Measurements from ENCODE around the gene CRIP2. TPM values are rescaled to one million over a fixed set of nuclear protein-coding genes. Genes with fewer than 3 reads are reported as not detected.

CRIP2 gene
- total and polyA plus RNA-seq, 2 of the 13 experiments (the other 11 are each of a cell fraction or from before 2014, with no cell fraction given): 31.6 to 37.9 TPM

DNA sequence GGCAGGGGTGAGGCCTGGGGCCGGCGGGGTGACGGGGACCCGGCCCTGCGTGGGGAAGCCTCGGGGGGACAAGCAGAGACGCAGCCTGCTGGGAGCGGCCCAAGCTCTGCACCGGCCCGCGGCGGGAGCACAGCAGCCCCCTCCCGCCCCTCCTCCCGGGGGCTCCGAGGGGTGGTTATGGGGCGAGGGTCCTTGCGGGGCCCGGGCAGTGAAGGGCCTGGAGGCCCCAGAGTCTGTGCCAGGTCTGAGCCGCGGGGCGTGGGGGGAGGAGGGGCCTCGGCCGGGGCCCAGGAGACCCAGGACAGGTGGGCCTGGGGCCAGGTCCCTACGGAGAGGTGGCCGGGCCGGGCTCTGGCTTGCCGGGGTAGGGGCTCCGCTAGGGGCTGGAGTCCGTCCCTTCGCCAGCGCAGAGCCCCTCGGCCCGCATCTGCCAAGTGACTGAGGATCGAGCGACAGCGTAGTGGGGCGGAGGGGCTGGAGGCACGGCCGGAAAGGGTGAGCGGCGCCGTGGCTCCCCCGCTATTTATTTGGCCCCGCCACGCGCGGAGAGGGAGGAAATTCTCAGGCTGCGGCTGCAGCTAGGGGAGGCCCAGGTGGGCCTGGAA, 52.3 kb downstream of the CRIP2 start (continued):
- peak; percentile 56 for TF ChIP-seq ZFY (CRISPR knock-in tag; IDR thresholded peaks at IDR 0.05)
- no peak for TF ChIP-seq SMARCC2 (IDR thresholded peaks at IDR 0.05)
- 0 out of 2 replicates have a peak, but pooled peaks have one; percentile 23 for TF ChIP-seq ISL2 (CRISPR knock-in tag; IDR thresholded peaks at IDR 0.05)
- peak; percentile 19; the same call in 1 of the 2 replicates for TF ChIP-seq KDM2A (CRISPR knock-in tag; IDR thresholded peaks at IDR 0.05; ENCODE audit: borderline replicate concordance, low read depth)
- TF ChIP-seq, protein P1, sequence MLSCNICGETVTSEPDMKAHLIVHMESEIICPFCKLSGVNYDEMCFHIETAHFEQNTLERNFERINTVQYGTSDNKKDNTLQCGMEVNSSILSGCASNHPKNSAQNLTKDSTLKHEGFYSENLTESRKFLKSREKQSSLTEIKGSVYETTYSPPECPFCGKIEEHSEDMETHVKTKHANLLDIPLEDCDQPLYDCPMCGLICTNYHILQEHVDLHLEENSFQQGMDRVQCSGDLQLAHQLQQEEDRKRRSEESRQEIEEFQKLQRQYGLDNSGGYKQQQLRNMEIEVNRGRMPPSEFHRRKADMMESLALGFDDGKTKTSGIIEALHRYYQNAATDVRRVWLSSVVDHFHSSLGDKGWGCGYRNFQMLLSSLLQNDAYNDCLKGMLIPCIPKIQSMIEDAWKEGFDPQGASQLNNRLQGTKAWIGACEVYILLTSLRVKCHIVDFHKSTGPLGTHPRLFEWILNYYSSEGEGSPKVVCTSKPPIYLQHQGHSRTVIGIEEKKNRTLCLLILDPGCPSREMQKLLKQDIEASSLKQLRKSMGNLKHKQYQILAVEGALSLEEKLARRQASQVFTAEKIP (CRISPR knock-in tag; IDR thresholded peaks at IDR 0.05; ENCODE audit: borderline replicate concordance): no peak
- no peak for TF ChIP-seq RFXANK (CRISPR knock-in tag; IDR thresholded peaks at IDR 0.05)
- TF ChIP-seq IRX3 (CRISPR knock-in tag; IDR thresholded peaks at IDR 0.05; ENCODE audit: borderline replicate concordance, low read depth): no peak
- TF ChIP-seq, protein P2, sequence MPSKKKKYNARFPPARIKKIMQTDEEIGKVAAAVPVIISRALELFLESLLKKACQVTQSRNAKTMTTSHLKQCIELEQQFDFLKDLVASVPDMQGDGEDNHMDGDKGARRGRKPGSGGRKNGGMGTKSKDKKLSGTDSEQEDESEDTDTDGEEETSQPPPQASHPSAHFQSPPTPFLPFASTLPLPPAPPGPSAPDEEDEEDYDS (CRISPR knock-in tag; IDR thresholded peaks at IDR 0.05): no peak
- TF ChIP-seq TGIF2 (CRISPR knock-in tag; IDR thresholded peaks at IDR 0.05): no peak
- no peak for TF ChIP-seq LCORL (IDR thresholded peaks at IDR 0.05)
- TF ChIP-seq LCORL (CRISPR knock-in tag; IDR thresholded peaks at IDR 0.05): 0 out of 2 replicates have a peak, but pooled peaks have one; percentile 23
- TF ChIP-seq, protein P3, sequence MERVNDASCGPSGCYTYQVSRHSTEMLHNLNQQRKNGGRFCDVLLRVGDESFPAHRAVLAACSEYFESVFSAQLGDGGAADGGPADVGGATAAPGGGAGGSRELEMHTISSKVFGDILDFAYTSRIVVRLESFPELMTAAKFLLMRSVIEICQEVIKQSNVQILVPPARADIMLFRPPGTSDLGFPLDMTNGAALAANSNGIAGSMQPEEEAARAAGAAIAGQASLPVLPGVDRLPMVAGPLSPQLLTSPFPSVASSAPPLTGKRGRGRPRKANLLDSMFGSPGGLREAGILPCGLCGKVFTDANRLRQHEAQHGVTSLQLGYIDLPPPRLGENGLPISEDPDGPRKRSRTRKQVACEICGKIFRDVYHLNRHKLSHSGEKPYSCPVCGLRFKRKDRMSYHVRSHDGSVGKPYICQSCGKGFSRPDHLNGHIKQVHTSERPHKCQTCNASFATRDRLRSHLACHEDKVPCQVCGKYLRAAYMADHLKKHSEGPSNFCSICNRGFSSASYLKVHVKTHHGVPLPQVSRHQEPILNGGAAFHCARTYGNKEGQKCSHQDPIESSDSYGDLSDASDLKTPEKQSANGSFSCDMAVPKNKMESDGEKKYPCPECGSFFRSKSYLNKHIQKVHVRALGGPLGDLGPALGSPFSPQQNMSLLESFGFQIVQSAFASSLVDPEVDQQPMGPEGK (CRISPR knock-in tag; IDR thresholded peaks at IDR 0.05): 0 out of 2 replicates have a peak, but pooled peaks have one; percentile 11
- no peak for TF ChIP-seq KDM4B (CRISPR knock-in tag; IDR thresholded peaks at IDR 0.05)
- 0 out of 2 replicates have a peak, but pooled peaks have one; percentile 16 for TF ChIP-seq TBX2 (CRISPR knock-in tag; IDR thresholded peaks at IDR 0.05; ENCODE audit: borderline replicate concordance)
- peak; percentile 50 for TF ChIP-seq RBFOX2 (IDR thresholded peaks at IDR 0.05; ENCODE audit: low read depth, low read length)
- no peak for TF ChIP-seq NFYB (CRISPR knock-in tag; IDR thresholded peaks at IDR 0.05)
- TF ChIP-seq ZNF224 (CRISPR knock-in tag; IDR thresholded peaks at IDR 0.05): no peak
- TF ChIP-seq HOXA5 (CRISPR knock-in tag; IDR thresholded peaks at IDR 0.05): no peak
- no peak for TF ChIP-seq U2AF2 (IDR thresholded peaks at IDR 0.05; ENCODE audit: low read depth, low read length)
- TF ChIP-seq, protein P4, sequence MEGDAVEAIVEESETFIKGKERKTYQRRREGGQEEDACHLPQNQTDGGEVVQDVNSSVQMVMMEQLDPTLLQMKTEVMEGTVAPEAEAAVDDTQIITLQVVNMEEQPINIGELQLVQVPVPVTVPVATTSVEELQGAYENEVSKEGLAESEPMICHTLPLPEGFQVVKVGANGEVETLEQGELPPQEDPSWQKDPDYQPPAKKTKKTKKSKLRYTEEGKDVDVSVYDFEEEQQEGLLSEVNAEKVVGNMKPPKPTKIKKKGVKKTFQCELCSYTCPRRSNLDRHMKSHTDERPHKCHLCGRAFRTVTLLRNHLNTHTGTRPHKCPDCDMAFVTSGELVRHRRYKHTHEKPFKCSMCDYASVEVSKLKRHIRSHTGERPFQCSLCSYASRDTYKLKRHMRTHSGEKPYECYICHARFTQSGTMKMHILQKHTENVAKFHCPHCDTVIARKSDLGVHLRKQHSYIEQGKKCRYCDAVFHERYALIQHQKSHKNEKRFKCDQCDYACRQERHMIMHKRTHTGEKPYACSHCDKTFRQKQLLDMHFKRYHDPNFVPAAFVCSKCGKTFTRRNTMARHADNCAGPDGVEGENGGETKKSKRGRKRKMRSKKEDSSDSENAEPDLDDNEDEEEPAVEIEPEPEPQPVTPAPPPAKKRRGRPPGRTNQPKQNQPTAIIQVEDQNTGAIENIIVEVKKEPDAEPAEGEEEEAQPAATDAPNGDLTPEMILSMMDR (CRISPR knock-in tag; IDR thresholded peaks at IDR 0.05): no peak

Data from HepG2 (cell line).